GM13977 (cell line): ENCODE data around the gene GALNT13.

ENCODE experiments used
- DNase-seq: peaks from one replicate; pipeline ENCODE4 v3.0.0; 2012; ENCODE audit warnings: low spot score
- CTCF ChIP-seq: IDR thresholded peaks from 2 replicates; pipeline ENCODE4 v1.5.1; 2012; ENCODE audit warnings: mild to moderate bottlenecking, control low read depth; ENCODE audit not compliant: insufficient read depth; ENCODE audit errors: extremely low read depth, missing control alignments
- in situ Hi-C: fragments of 300-500 bp; cut with MboI; formaldehyde crosslinking; loops from one replicate; pipeline ENCODE4 v1.12.0; 2022; ENCODE audit warnings: low sequenced_read_pairs, low pct_unique_long_range_greater_than_20kb, mixed read lengths, inconsistent platforms; ENCODE audit not compliant: unreplicated experiment

GALNT13 gene

DNA sequence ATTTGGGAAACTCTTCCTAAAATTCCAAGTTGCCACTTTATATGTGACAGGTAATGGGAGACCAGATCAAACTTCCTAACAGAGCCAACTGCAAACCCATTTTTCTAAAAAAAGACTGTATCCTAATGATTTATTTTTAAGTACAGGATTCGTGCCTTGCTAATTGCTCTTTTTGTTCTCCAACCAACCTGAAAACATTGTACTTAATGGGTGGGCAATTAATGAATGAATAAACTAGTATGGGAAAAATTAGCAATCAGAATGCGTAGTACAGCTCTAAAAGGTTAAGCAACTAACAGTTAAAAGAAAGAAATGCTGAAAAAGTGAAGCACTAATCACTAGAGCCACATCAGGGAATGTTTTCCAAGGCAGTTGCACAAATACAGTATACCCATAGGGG lies 609.6 kb downstream of the GALNT13 start:
- in situ Hi-C loops = no loop called here
- TF ChIP-seq CTCF = no peak
- no peak for DNase-seq

- in situ Hi-C loops = no loop called here
- no peak for TF ChIP-seq CTCF
- DNase-seq = no peak
These were observed 612.8 kb downstream of the GALNT13 start for GRCh38 chr2:154484338-154485099.

GRCh38 chr2:154488801-154489200 lies 617.1 kb downstream of the GALNT13 start:
- DNase-seq = no peak
- TF ChIP-seq CTCF = no peak
- in situ Hi-C loops = no loop called here

DNA sequence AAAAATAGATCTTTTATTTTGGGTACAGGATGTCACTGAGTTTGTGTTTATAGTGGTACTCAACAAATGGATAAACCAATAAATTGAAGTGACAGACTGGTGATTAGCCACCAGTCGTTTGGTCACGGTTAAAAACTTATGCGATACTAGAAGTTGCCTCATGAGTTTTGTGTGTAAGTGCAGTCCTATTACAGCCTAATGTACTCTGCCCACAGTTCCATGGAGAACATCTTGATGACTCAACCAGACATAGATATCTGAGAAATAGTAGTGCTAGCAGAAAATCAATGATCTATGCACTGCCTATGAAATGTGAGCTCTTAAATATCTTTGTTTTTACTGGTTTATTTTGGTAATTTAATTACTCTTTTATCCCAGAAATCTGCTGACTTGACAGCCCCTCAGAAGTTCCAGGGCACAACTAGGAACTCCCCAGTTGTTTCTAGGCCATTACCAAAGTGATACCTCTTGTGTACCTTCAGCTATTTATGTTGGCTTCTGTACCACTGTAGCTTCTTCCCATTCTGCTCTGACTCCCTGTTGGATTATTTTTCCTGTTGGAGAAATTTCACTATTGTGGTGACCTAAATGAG lies 617.6 kb downstream of the GALNT13 start:
- in situ Hi-C loops = no loop called here

DNA sequence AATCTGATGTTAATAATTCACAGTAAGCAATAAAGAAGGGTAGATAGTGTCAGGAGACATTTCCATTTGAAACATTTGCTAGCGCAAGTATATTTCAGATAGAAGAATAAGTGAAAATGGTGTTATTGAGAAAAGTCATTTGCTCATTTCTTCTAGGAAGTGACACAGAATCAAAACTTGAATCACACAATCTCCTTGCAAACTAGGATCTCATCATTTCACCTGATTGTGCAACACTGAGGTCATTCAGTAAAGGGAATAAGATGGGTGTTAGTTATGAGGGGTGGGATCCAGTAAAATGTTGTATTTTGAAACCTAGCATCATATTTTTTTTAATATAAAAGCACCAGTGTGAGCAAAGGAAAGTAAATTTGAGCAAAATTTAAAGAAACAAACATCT lies 618.8 kb downstream of the GALNT13 start:
- in situ Hi-C loops = no loop called here
- no peak for DNase-seq
- no peak for TF ChIP-seq CTCF

More for the DNA sequence above, 617.6 kb downstream of the GALNT13 start:
- no peak for DNase-seq
- TF ChIP-seq CTCF = no peak

GRCh38 chr2:154495455-154495868 lies 623.7 kb downstream of the GALNT13 start:
- DNase-seq = no peak
- TF ChIP-seq CTCF = no peak
- in situ Hi-C loops = no loop called here
